Thyroid gland (tissue), 4 donors: ENCODE results near the gene CIDEC. TPM values are rescaled to one million over a fixed set of nuclear protein-coding genes. Genes with fewer than 3 reads are reported as not detected.

ENCODE experiments used
- DNase-seq, 2 donors: peaks; one replicate each; pipeline ENCODE4 v3.0.0-alpha.2; 2019
- H3K27ac ChIP-seq, 3 donors: fragments of 200-600 bp; sonication (generic); 1 replicate in 2 of 3; 2 replicates in 1 of 3; pipeline ENCODE4 v1.5.1; 2016 to 2019; ENCODE audit warnings: mild to moderate bottlenecking in 1 of 3, moderate library complexity in 1 of 3
- H3K27me3 ChIP-seq: fragments of 200-600 bp; sonication (generic); one replicate; pipeline ENCODE4 v1.5.1; 2019
- H3K36me3 ChIP-seq, 2 donors: fragments of 200-600 bp; sonication (generic); one replicate each; pipeline ENCODE4 v1.5.1; 2016 to 2019
- H3K4me1 ChIP-seq, 2 donors: fragments of 200-600 bp; sonication (generic); one replicate each; pipeline ENCODE4 v1.5.1; 2017 to 2019
- H3K4me3 ChIP-seq, 3 donors: fragments of 200-600 bp; sonication (generic); replicated peaks in 1 of 3; 1 replicate in 2 of 3; 2 replicates in 1 of 3; pipeline ENCODE4 v1.5.1; 2016; ENCODE audit warnings: mild to moderate bottlenecking in 1 of 3
- H3K9me3 ChIP-seq: fragments of 200-600 bp; sonication (generic); one replicate; pipeline ENCODE4 v1.5.1; 2017
- POLR2A ChIP-seq, 2 donors: fragments of 450-650 bp; IDR thresholded peaks; one replicate each; pipeline ENCODE4 v1.6.1; 2017; ENCODE audit warnings: antibody characterized with exemption in 2 of 2, mild to moderate bottlenecking in 2 of 2, moderate library complexity in 1 of 2
- WGBS, 2 donors: methylation state at CpG; one replicate each; pipeline ENCODE4 v1.1.5; 2017; 5-methylcytosine and 5-hydroxymethylcytosine counted together
- intact Hi-C: fragments of 100-400 bp; cut with DNase I; formaldehyde crosslinking; loops from one replicate; pipeline ENCODE4 v1.15.1; 2023
- total RNA-seq, 4 donors: library from RNA; depleted of rRNA; stranded (reverse); fragments of >200 nt; gene quantifications; one replicate each; pipeline ENCODE4 v1.2.3, GENCODE V29; 2016
- TF ChIP-seq, protein P1 (sequence below), 6 experiments: fragments of 200-600 bp in 3 of 6; fragments of 450-650 bp in 3 of 6; sonication (generic) in 3 of 6; IDR thresholded peaks; one replicate each; pipeline ENCODE4 v1.5.1; 2016 to 2019; ENCODE audit warnings: antibody characterized with exemption in 6 of 6, mild to moderate bottlenecking in 2 of 6, inconsistent platforms in 1 of 6, moderate library complexity in 1 of 6

CIDEC gene
- total RNA-seq, 4 donors from 2014 or later = 2.2 to 9.4 (median 3.0) TPM

DNA sequence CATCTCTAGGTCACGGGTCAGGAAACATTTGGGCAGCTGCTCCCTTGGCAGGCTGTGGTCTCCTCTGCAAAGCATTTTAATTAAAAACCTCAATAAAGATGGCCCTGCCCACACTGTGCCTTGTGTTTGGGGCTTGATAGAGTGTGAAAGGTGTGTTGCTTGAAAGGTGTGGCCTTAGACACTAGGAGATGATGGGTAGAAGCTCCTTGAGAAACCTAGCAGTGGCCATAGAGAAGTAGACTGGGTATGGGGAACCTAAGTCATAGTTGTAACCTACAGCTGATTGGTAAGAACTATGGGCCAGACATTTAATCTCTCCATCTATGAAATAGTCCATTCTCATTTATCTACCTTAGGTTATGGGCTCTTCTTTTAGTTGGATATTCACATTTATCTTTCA is 13.7 kb upstream of the CIDEC start:
- H3K4me1 ChIP-seq = peaks cover 11 to 14% of the 10 kb centered on the region in 2 donors
- H3K9me3 ChIP-seq = no peaks in the 10 kb centered on the region
- no peak for DNase-seq
- H3K27ac ChIP-seq = no peak overlapping the region
- no peaks in the 10 kb centered on the region for H3K27me3 ChIP-seq
- peaks cover 7 to 13% of the 10 kb centered on the region in 2 donors for H3K36me3 ChIP-seq
- H3K4me3 ChIP-seq = no peak overlapping the region
- intact Hi-C loops = no loop called here
- WGBS, 2 donors = 85 to 86% methylated on average over 1 of the region's 1 CpG
- TF ChIP-seq, protein P1, sequence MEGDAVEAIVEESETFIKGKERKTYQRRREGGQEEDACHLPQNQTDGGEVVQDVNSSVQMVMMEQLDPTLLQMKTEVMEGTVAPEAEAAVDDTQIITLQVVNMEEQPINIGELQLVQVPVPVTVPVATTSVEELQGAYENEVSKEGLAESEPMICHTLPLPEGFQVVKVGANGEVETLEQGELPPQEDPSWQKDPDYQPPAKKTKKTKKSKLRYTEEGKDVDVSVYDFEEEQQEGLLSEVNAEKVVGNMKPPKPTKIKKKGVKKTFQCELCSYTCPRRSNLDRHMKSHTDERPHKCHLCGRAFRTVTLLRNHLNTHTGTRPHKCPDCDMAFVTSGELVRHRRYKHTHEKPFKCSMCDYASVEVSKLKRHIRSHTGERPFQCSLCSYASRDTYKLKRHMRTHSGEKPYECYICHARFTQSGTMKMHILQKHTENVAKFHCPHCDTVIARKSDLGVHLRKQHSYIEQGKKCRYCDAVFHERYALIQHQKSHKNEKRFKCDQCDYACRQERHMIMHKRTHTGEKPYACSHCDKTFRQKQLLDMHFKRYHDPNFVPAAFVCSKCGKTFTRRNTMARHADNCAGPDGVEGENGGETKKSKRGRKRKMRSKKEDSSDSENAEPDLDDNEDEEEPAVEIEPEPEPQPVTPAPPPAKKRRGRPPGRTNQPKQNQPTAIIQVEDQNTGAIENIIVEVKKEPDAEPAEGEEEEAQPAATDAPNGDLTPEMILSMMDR (IDR thresholded peaks at IDR 0.05) = no peak
- TF ChIP-seq POLR2A (IDR thresholded peaks at IDR 0.05) = no peak

GRCh38 chr3:9891072-9891622 is 11.1 kb upstream of the CIDEC start:
- Histone ChIP-seq H3K36me3 (peaks cover 7 to 13% of the 10 kb centered on the region in 2 donors), H3K27me3 (no peaks in the 10 kb centered on the region), H3K4me3 (peak overlapping the region; percentile 85 to 97 (median 92)), H3K27ac (peak overlapping the region; percentile 78 to 94 (median 90)), H3K9me3 (no peaks in the 10 kb centered on the region), H3K4me1 (peaks cover 11 to 14% of the 10 kb centered on the region in 2 donors)
- DNase-seq = no peak
- 10 to 12% methylated on average over 12 of the region's 12 CpGs for WGBS, 2 donors
- no peak for TF ChIP-seq POLR2A (IDR thresholded peaks at IDR 0.05)
- TF ChIP-seq, protein P1 (IDR thresholded peaks at IDR 0.05) = no peak
- intact Hi-C loops = no loop called here

DNA sequence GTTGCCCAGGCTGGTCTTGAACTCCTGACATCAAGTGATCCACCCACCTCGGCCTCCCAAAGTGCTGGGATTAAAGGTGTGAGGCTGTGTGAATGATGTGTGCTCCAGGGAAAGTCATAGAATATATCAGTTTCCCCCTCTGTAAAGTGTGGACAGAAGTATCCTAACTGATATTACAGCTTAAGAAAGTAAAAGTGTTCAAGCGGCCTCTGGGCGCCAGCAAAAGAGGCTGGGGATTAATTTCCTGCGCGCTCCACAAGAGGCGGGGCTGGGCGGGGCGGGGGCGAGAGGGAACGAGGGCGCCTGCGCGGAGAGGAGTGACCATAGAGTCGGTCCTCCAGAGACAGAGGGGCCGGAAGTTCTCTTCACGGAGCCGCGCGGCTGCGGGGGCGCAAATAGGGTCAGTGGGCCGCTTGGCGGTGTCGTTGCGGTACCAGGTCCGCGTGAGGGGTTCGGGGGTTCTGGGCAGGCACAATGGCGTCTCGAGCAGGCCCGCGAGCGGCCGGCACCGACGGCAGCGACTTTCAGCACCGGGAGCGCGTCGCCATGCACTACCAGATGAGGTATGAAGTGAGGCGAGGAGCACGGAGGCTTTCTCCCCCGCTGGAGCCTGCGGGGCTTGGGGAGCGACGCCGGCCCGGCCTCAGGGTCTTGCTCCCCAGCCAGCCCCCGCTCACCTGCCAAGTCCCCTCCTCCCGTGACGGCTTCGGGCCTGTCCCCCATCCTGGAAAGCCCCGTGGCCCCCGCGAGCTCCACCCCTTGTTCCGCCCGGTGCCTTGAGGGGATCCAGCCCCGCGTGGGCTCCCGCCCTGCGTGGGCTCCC is 10.4 kb upstream of the CIDEC start, which contains the start of gene JAGN1:
JAGN1 (plus strand) TSS at position 362 of the 823 bp plus-strand sequence; CDS start at position 475, 113 bp downstream.
- 1% methylated on average over 26 to 32 of the region's 62 CpGs for WGBS, 2 donors
- Histone ChIP-seq H3K27ac (peak within 1 kb of the TSS; percentile 78 to 94 (median 90)), H3K9me3 (no peaks in the 10 kb centered on the region), H3K27me3 (no peaks in the 10 kb centered on the region), H3K36me3 (peaks cover 7 to 13% of the 10 kb centered on the region in 2 donors), H3K4me1 (peaks cover 11 to 14% of the 10 kb centered on the region in 2 donors), H3K4me3 (peak within 1 kb of the TSS; percentile 85 to 97 (median 92))
- DNase-seq = peak; percentile 86
- intact Hi-C loops = no loop called here
- TF ChIP-seq, protein P1 (IDR thresholded peaks at IDR 0.05) = no peak
- peak in 1 of 2 donors; percentile 79 for TF ChIP-seq POLR2A (IDR thresholded peaks at IDR 0.05)

DNA sequence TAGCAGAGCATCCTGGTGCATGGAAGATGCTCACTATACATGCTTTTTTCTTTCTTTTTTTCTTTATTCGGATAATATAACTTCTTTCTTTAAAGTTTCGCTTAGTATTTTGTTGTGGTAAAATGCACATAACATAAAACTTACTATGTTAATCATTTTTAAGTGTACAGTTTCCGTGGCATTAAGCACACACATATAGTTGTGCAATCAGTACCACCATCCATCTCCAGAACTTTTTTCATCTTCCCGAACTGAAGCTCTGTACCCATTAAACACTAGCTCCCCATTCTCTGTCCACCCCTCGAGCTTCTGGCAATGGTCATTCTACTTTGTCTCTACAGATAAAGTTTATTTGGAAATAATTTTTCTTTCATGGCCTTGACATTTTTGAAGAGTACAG is 9.4 kb upstream of the CIDEC start:
- TF ChIP-seq, protein P1 (IDR thresholded peaks at IDR 0.05) = no peak
- TF ChIP-seq POLR2A (IDR thresholded peaks at IDR 0.05) = no peak
- H3K27ac ChIP-seq = no peak overlapping the region
- H3K4me3 ChIP-seq = no peak overlapping the region
- H3K27me3 ChIP-seq = no peaks in the 10 kb centered on the region
- no peak for DNase-seq
- intact Hi-C loops = no loop called here
- 88% methylated on average over 5 of the region's 5 CpGs for WGBS, 2 donors
- H3K4me1 ChIP-seq = peaks cover 11 to 14% of the 10 kb centered on the region in 2 donors
- H3K36me3 ChIP-seq = peaks cover 7 to 13% of the 10 kb centered on the region in 2 donors
- H3K9me3 ChIP-seq = no peaks in the 10 kb centered on the region

DNA sequence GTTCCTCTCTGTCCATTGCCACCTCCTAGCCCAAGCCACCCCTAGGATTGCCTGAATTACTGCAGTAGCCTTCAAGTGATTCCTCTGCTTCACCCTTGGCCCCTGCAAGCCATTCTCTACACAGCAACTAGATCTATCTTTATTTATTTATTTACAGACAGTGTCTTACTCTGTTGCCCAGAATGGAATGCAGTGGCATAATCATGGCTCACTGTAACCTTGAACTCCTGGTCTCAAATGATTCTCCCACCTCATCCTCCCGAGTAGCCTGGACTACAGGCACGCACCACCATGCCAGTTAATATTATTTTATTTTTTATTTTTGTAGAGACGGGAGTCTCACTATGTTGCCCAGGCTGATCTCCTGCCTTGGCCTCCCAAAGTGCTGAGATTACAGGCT is 8.5 kb upstream of the CIDEC start:
- peaks cover 11 to 14% of the 10 kb centered on the region in 2 donors for H3K4me1 ChIP-seq
- WGBS, 2 donors = 87 to 88% methylated on average over 3 of the region's 3 CpGs
- no peaks in the 10 kb centered on the region for H3K27me3 ChIP-seq
- TF ChIP-seq, protein P1 (IDR thresholded peaks at IDR 0.05) = no peak
- intact Hi-C loops = no loop called here
- peaks cover 7 to 12% of the 10 kb centered on the region in 2 donors for H3K36me3 ChIP-seq
- H3K4me3 ChIP-seq = no peak overlapping the region
- H3K27ac ChIP-seq = no peak overlapping the region
- no peaks in the 10 kb centered on the region for H3K9me3 ChIP-seq
- no peak for DNase-seq
